ENCODE data around the gene SLC10A1.

The SLC10A1 gene

DNA sequence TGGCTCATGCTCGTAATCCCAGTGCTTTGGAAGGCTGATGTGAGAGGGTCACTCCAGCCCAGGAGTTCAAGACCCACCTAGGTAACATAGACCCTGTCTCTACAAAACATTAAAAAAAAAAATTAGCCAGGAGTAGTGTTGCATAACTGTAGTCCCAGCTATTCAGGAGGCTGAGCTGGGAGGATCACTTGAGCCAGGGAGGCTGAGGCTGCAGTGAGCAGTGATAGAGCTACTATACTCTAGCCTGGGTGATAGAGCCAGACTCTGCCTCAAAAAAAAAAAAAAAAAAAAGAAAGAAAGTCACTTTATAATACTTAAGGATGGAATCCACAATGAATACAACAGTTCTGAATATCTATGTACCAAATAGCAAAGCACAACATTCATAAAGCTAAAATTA lies 10.2 kb upstream of the SLC10A1 start:
- TF ChIP-seq, protein P1, sequence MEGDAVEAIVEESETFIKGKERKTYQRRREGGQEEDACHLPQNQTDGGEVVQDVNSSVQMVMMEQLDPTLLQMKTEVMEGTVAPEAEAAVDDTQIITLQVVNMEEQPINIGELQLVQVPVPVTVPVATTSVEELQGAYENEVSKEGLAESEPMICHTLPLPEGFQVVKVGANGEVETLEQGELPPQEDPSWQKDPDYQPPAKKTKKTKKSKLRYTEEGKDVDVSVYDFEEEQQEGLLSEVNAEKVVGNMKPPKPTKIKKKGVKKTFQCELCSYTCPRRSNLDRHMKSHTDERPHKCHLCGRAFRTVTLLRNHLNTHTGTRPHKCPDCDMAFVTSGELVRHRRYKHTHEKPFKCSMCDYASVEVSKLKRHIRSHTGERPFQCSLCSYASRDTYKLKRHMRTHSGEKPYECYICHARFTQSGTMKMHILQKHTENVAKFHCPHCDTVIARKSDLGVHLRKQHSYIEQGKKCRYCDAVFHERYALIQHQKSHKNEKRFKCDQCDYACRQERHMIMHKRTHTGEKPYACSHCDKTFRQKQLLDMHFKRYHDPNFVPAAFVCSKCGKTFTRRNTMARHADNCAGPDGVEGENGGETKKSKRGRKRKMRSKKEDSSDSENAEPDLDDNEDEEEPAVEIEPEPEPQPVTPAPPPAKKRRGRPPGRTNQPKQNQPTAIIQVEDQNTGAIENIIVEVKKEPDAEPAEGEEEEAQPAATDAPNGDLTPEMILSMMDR (IDR thresholded peaks at IDR 0.05), result no peak
- Histone ChIP-seq H3K27me3 (peaks cover 0 to 8% of the 10 kb centered on the region in 2 donors), H3K9me3 (no peaks in the 10 kb centered on the region), H3K4me1 (no peaks in the 10 kb centered on the region), H3K27ac (no peak overlapping the region), H3K36me3 (no peaks in the 10 kb centered on the region), H3K4me3 (no peak overlapping the region)
- no peak for DNase-seq
- intact Hi-C loops (cut with DNase I; ENCODE audit: low total_unique reads), result no loop called here

GRCh38 chr14:69804902-69805301 lies 7.9 kb upstream of the SLC10A1 start:
- Histone ChIP-seq H3K27ac (no peak overlapping the region), H3K27me3 (no peaks in the 10 kb centered on the region), H3K4me1 (no peaks in the 10 kb centered on the region), H3K4me3 (no peak overlapping the region), H3K9me3 (peaks cover 0 to 5% (median 0%) of the 10 kb centered on the region in 3 donors), H3K36me3 (no peaks in the 10 kb centered on the region)
- intact Hi-C loops (cut with DNase I; ENCODE audit: low total_unique reads), result no loop called here
- DNase-seq, result no peak
- TF ChIP-seq, protein P1 (IDR thresholded peaks at IDR 0.05), result no peak

DNA sequence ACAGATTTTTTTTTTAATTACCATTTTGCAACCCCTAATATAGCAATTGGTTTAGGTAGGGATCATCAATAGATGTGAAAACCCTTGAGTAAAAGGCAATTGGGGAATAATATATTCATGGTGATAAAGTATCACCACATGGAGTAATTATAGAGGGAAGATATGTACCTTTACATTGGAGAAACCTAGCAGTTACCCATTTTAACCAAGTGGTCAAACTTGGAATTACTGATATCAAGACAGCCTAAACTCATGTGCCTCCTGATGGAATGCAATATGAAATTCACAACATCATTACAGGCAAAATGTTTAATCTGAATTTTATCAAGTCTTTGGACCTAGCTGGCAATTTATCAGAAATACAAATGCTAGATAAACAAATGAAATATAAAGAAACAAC lies 6.7 kb upstream of the SLC10A1 start:
- no peak overlapping the region for H3K27ac ChIP-seq
- no peaks in the 10 kb centered on the region for H3K36me3 ChIP-seq
- intact Hi-C loops (cut with DNase I; ENCODE audit: low total_unique reads), result no loop called here
- TF ChIP-seq, protein P1 (IDR thresholded peaks at IDR 0.05), result no peak
- DNase-seq, result no peak
- H3K4me3 ChIP-seq, result no peak overlapping the region
- peaks cover 0 to 5% (median 0%) of the 10 kb centered on the region in 3 donors for H3K9me3 ChIP-seq
- no peaks in the 10 kb centered on the region for H3K27me3 ChIP-seq
- no peaks in the 10 kb centered on the region for H3K4me1 ChIP-seq

GRCh38 chr14:69798339-69798735 lies 1.3 kb upstream of the SLC10A1 start:
- Histone ChIP-seq H3K9me3 (peaks cover 0 to 5% (median 0%) of the 10 kb centered on the region in 3 donors), H3K36me3 (no peaks in the 10 kb centered on the region), H3K27me3 (no peaks in the 10 kb centered on the region), H3K4me3 (no peak overlapping the region), H3K4me1 (no peaks in the 10 kb centered on the region), H3K27ac (no peak overlapping the region)
- no peak for DNase-seq
- TF ChIP-seq, protein P1 (IDR thresholded peaks at IDR 0.05), result no peak
- intact Hi-C loops (cut with DNase I; ENCODE audit: low total_unique reads), result loop anchor here (5.0 kb wide), 1 partner anchor 1199 kb away; no protein-coding TSS in a partner anchor

GRCh38 chr14:69797573-69798338 lies 715 bp upstream of the SLC10A1 start:
- H3K4me1 ChIP-seq, result no peaks in the 10 kb centered on the region
- TF ChIP-seq, protein P1 (IDR thresholded peaks at IDR 0.05), result no peak
- H3K27ac ChIP-seq, result no peak overlapping the region
- no peak overlapping the region for H3K4me3 ChIP-seq
- no peaks in the 10 kb centered on the region for H3K27me3 ChIP-seq
- intact Hi-C loops (cut with DNase I; ENCODE audit: low total_unique reads), result loop anchor here (5.0 kb wide), 1 partner anchor 1200 kb away; no protein-coding TSS in a partner anchor
- H3K9me3 ChIP-seq, result peaks cover 0 to 5% (median 0%) of the 10 kb centered on the region in 3 donors
- H3K36me3 ChIP-seq, result no peaks in the 10 kb centered on the region
- DNase-seq, result no peak
